Mucosa of gallbladder (tissue), 1 donor: ENCODE measurements around the gene MYO10. TPM values are rescaled to one million over a fixed set of nuclear protein-coding genes. Genes with fewer than 3 reads are reported as not detected.
"Not testable (repeated sequence)": the region's sequence is repeated elsewhere in the genome, so short reads cannot be mapped to it uniquely, and the experiment has no call there.

Experiments
- DNase-seq: peaks from one replicate; pipeline ENCODE4 v3.0.0-alpha.2; 2020; ENCODE audit warnings: low spot score
- total RNA-seq: library from RNA; stranded (reverse); gene quantifications from one replicate; pipeline ENCODE4 v1.2.1, GENCODE V29; 2021
- donor health status: DM: no; HTN: no; CAD: no.

Gene MYO10
- total RNA-seq, 1 donor from 2014 or later, result 16.2 TPM

- no peak for DNase-seq
Observed at GRCh38 chr5:16862777-16863176, 73.3 kb downstream of the MYO10 start.

GRCh38 chr5:16859346-16859745 is 76.7 kb downstream of the MYO10 start:
- no peak for DNase-seq

- no peak for DNase-seq
Observed at GRCh38 chr5:16858151-16858550, 77.9 kb downstream of the MYO10 start.

GRCh38 chr5:16857635-16858034 is 78.5 kb downstream of the MYO10 start:
- DNase-seq, result no peak

GRCh38 chr5:16856531-16856930 is 79.6 kb downstream of the MYO10 start:
- DNase-seq, result no peak

- no peak for DNase-seq
Observed at GRCh38 chr5:16855898-16856297, 80.2 kb downstream of the MYO10 start.

GRCh38 chr5:16855485-16855884 is 80.6 kb downstream of the MYO10 start:
- peak; percentile 17 for DNase-seq

GRCh38 chr5:16854351-16854750 is 81.7 kb downstream of the MYO10 start:
- DNase-seq, result no peak

- DNase-seq, result no peak
Observed at GRCh38 chr5:16853518-16853917, 82.6 kb downstream of the MYO10 start.

- DNase-seq, result no peak
Observed at GRCh38 chr5:16852251-16853005, 83.7 kb downstream of the MYO10 start.

GRCh38 chr5:16849775-16850174 is 86.3 kb downstream of the MYO10 start:
- no peak for DNase-seq

GRCh38 chr5:16849181-16849580 is 86.9 kb downstream of the MYO10 start:
- DNase-seq, result no peak

GRCh38 chr5:16844952-16845351 is 91.1 kb downstream of the MYO10 start:
- DNase-seq, result no peak

- DNase-seq, result no peak
Observed at GRCh38 chr5:16842896-16843295, 93.2 kb downstream of the MYO10 start.

- no peak for DNase-seq
Observed at GRCh38 chr5:16841416-16841815, 94.7 kb downstream of the MYO10 start.

GRCh38 chr5:16837305-16837704 is 98.8 kb downstream of the MYO10 start:
- DNase-seq, result no peak

GRCh38 chr5:16834029-16834428 is 102.1 kb downstream of the MYO10 start:
- DNase-seq, result no peak

- not testable (repeated sequence) for DNase-seq
Observed at GRCh38 chr5:16831326-16831725, 104.8 kb downstream of the MYO10 start.

- no peak for DNase-seq
Observed at GRCh38 chr5:16827755-16828154, 108.3 kb downstream of the MYO10 start.

GRCh38 chr5:16826379-16827125 is 109.5 kb downstream of the MYO10 start:
- DNase-seq, result no peak

GRCh38 chr5:16819522-16820167 is 116.4 kb downstream of the MYO10 start:
- DNase-seq, result no peak

- peak; percentile 28 for DNase-seq
Observed at GRCh38 chr5:16815432-16815831, 120.7 kb downstream of the MYO10 start.

GRCh38 chr5:16812911-16813310 is 123.2 kb downstream of the MYO10 start:
- peak; percentile 64 for DNase-seq
